SK-N-SH (cell line): Measurements from ENCODE around the gene DUSP15. TPM values are rescaled to one million over a fixed set of nuclear protein-coding genes. Genes with fewer than 3 reads are reported as not detected.

Source experiments
- CTCF ChIA-PET: fragments of 300-600, 350-600 bp; formaldehyde crosslinking; extraction: SDS; loops from one replicate; lab custom pipeline; 2021; lab: Yijun Ruan, JAX
- POLR2A ChIA-PET: fragments of 350-600 bp; sonication (Branson Sonifier 250); formaldehyde crosslinking; extraction: SDS; loops from one replicate; lab custom pipeline; 2020; ENCODE audit warnings: antibody characterized with exemption, inconsistent platforms; lab: Yijun Ruan, JAX
- DNase-seq: peaks from one replicate; pipeline ENCODE4 v3.0.0; 2012
- H2AFZ ChIP-seq: fragments of 200-600 bp; sonication (generic); 2 replicates; pipeline ENCODE4 v1.8.1; 2016; ENCODE audit warnings: antibody characterized with exemption, mild to moderate bottlenecking, low read depth
- H3F3A ChIP-seq: fragments of 200-600 bp; sonication (generic); replicated peaks from 2 replicates; pipeline ENCODE3; 2016; ENCODE audit warnings: antibody characterized with exemption, mild to moderate bottlenecking; ENCODE audit not compliant: insufficient read depth
- H3K27ac ChIP-seq, 2 experiments: fragments of 200-500 bp in 1 of 2; fragments of 200-600 bp in 1 of 2; sonication (Bioruptor generic) in 1 of 2; sonication (generic), shearing (Covaris generic) in 1 of 2; 2 replicates each; pipeline versions ENCODE4 v1.5.1 to v1.6.1; 2014 to 2016; ENCODE audit warnings: low read depth in 2 of 2, inconsistent platforms in 1 of 2, low read length in 1 of 2, mild to moderate bottlenecking in 1 of 2, mixed read lengths in 1 of 2
- H3K27me3 ChIP-seq: fragments of 200-600 bp; sonication (generic), shearing (Covaris generic); 2 replicates; pipeline ENCODE4 v1.6.1; 2016; ENCODE audit warnings: mixed run types; ENCODE audit not compliant: insufficient read depth
- H3K36me3 ChIP-seq, 2 experiments: fragments of 200-500 bp in 1 of 2; fragments of 200-600 bp in 1 of 2; sonication (Bioruptor generic) in 1 of 2; sonication (generic) in 1 of 2; replicated peaks in 1 of 2; 2 replicates each; pipeline versions ENCODE3 to v1.5.1; 2014 to 2016; ENCODE audit warnings: low read length in 1 of 2, mild to moderate bottlenecking in 1 of 2; ENCODE audit not compliant: insufficient read depth in 2 of 2, control insufficient read depth in 1 of 2
- H3K4me1 ChIP-seq, 2 experiments: fragments of 200-500 bp in 1 of 2; fragments of 200-600 bp in 1 of 2; sonication (Bioruptor generic) in 1 of 2; sonication (generic), shearing (Covaris generic) in 1 of 2; 2 replicates each; pipeline versions ENCODE4 v1.5.1 to v1.6.1; 2014 to 2016; ENCODE audit warnings: low read depth in 1 of 2, low read length in 1 of 2, mixed run types in 1 of 2; ENCODE audit not compliant: insufficient read depth in 2 of 2, control insufficient read depth in 1 of 2
- H3K4me2 ChIP-seq: fragments of 200-600 bp; sonication (generic), shearing (Covaris generic); 2 replicates; pipeline ENCODE4 v1.6.1; 2017; ENCODE audit warnings: mixed run types
- H3K4me3 ChIP-seq, 2 experiments: fragments of 200-500 bp in 1 of 2; fragments of 200-600 bp in 1 of 2; sonication (Bioruptor generic) in 1 of 2; sonication (generic), shearing (Covaris generic) in 1 of 2; 2 replicates each; pipeline versions ENCODE4 v1.5.1 to v1.8.1; 2014 to 2016; ENCODE audit warnings: low read depth in 2 of 2, inconsistent platforms in 1 of 2, low read length in 1 of 2, mild to moderate bottlenecking in 1 of 2, mixed read lengths in 1 of 2, moderate library complexity in 1 of 2
- H3K79me2 ChIP-seq: fragments of 200-600 bp; sonication (generic); 2 replicates; pipeline ENCODE4 v1.8.1; 2017; ENCODE audit warnings: mild to moderate bottlenecking; ENCODE audit not compliant: insufficient read depth
- H3K9ac ChIP-seq: fragments of 200-600 bp; sonication (generic); 2 replicates; pipeline ENCODE4 v1.6.1; 2017; ENCODE audit warnings: mixed run types
- H3K9me2 ChIP-seq: fragments of 200-600 bp; sonication (generic); 2 replicates; pipeline ENCODE4 v1.6.1; 2017; ENCODE audit warnings: mixed run types
- H3K9me3 ChIP-seq: fragments of 200-600 bp; sonication (generic); 2 replicates; pipeline ENCODE4 v1.6.1; 2017; ENCODE audit warnings: mixed run types, mild to moderate bottlenecking, moderate library complexity
- H4K20me1 ChIP-seq: fragments of 200-600 bp; sonication (generic); 2 replicates; pipeline ENCODE4 v1.6.1; 2017; ENCODE audit warnings: mild to moderate bottlenecking, mixed run types; ENCODE audit not compliant: insufficient read depth
- CHD2 ChIP-seq: fragments of 150-350 bp; IDR thresholded peaks from 2 replicates; pipeline ENCODE4 v1.6.1; 2018; ENCODE audit warnings: low read length; ENCODE audit not compliant: partially characterized antibody
- ELF1 ChIP-seq: IDR thresholded peaks from 2 replicates; pipeline ENCODE4 v1.4.0; 2012
- EP300 ChIP-seq, 2 experiments: IDR thresholded peaks; 2 replicates each; pipeline versions ENCODE4 v1.4.0 to v1.6.1; 2012; ENCODE audit warnings: borderline replicate concordance in 1 of 2, low read depth in 1 of 2, low read length in 1 of 2
- EZH2phosphoT487 ChIP-seq: fragments of 200-600 bp; sonication (generic); IDR thresholded peaks from 2 replicates; pipeline ENCODE4 v1.6.1; 2017; ENCODE audit warnings: low read depth, mixed run types, mild to moderate bottlenecking, antibody characterized with exemption, moderate library complexity, borderline replicate concordance
- FOSL2 ChIP-seq: IDR thresholded peaks from 2 replicates; pipeline ENCODE4 v1.4.0; 2012; ENCODE audit warnings: low read depth, mild to moderate bottlenecking, moderate library complexity, borderline replicate concordance
- GABPA ChIP-seq: IDR thresholded peaks from 2 replicates; pipeline ENCODE4 v1.4.0; 2012; ENCODE audit warnings: low read depth, mild to moderate bottlenecking
- GATA2 ChIP-seq: sonication (generic); formaldehyde crosslinking; IDR thresholded peaks from 2 replicates; pipeline ENCODE4 v1.5.0; 2020; ENCODE audit warnings: mild to moderate bottlenecking, missing genetic modification reagents
- JUND ChIP-seq: IDR thresholded peaks from 2 replicates; pipeline ENCODE4 v1.4.0; 2012
- MXI1 ChIP-seq: IDR thresholded peaks from 2 replicates; pipeline ENCODE4 v1.6.1; 2012; ENCODE audit warnings: mild to moderate bottlenecking, low read depth, low read length, improper control_type of control experiment
- NFIC ChIP-seq: IDR thresholded peaks from 2 replicates; pipeline ENCODE4 v1.4.0; 2012; ENCODE audit warnings: borderline replicate concordance
- NRF1 ChIP-seq: IDR thresholded peaks from 2 replicates; pipeline ENCODE4 v1.6.1; 2012; ENCODE audit warnings: low read depth, mild to moderate bottlenecking, low read length
- PBX3 ChIP-seq: IDR thresholded peaks from 2 replicates; pipeline ENCODE4; 2012
- POLR2AphosphoS5 ChIP-seq: IDR thresholded peaks from 2 replicates; pipeline ENCODE4 v1.6.1; 2012; ENCODE audit warnings: low read depth, low read length
- RAD21 ChIP-seq: IDR thresholded peaks from 2 replicates; pipeline ENCODE4 v1.6.1; 2012; ENCODE audit warnings: mild to moderate bottlenecking, low read length
- REST ChIP-seq: IDR thresholded peaks from 2 replicates; pipeline ENCODE4 v1.6.1; 2012; ENCODE audit warnings: mild to moderate bottlenecking, low read depth, low read length, moderate library complexity
- RFX5 ChIP-seq: IDR thresholded peaks from 2 replicates; pipeline ENCODE4 v1.6.1; 2012; ENCODE audit warnings: mild to moderate bottlenecking, improper control_type of control experiment, low read length
- RXRA ChIP-seq: IDR thresholded peaks from 2 replicates; pipeline ENCODE4 v1.4.0; 2012; ENCODE audit warnings: low read depth, mild to moderate bottlenecking, borderline replicate concordance
- USF1 ChIP-seq: IDR thresholded peaks from 2 replicates; pipeline ENCODE4 v1.4.0; 2012; ENCODE audit warnings: low read depth, borderline replicate concordance
- YY1 ChIP-seq: IDR thresholded peaks from 2 replicates; pipeline ENCODE4 v1.4.0; 2012; ENCODE audit warnings: low read depth, mild to moderate bottlenecking
- ZBTB33 ChIP-seq: IDR thresholded peaks from 2 replicates; pipeline ENCODE4 v1.4.0; 2012; ENCODE audit warnings: low read depth, borderline replicate concordance
- WGBS: methylation state at CpG from one replicate; pipeline ENCODE4 v1.1.6; 2017; ENCODE audit warnings: low lambda C conversion rate; 5-methylcytosine and 5-hydroxymethylcytosine counted together
- polyA plus RNA-seq, 3 experiments: library from polyadenylated mRNA; depleted of rRNA; stranded (reverse); fragments of >200 nt; gene quantifications; 2 replicates each; pipeline ENCODE4 v1.2.3, GENCODE V29; 2012

DUSP15 gene
- polyA plus RNA-seq, 1 of the 3 experiments (the other 2 are of a cell fraction) = 5.4 TPM

- TF ChIP-seq ZBTB33 (no peak), JUND (no peak), CHD2 (no peak), EP300 (IDR thresholded peaks at IDR 0.05; ENCODE audit: borderline replicate concordance in 1 of 2, low read depth in 1 of 2, low read length in 1 of 2) (no peak), RAD21 (no peak), EZH2phosphoT487 (no peak), PBX3 (no peak), ELF1 (no peak), RXRA (no peak), FOSL2 (no peak), POLR2AphosphoS5 (no peak), USF1 (no peak), RFX5 (no peak), GABPA (no peak), REST (no peak), MXI1 (no peak), YY1 (no peak), NFIC (no peak), NRF1 (no peak), GATA2 (CRISPR knock-in tag) (no peak)
- TF ChIP-seq, all 33 proteins: peak for 0
- 72% methylated on average over 10 of the region's 15 CpGs for WGBS
- no peaks in the 10 kb centered on the region for H3K9me3 ChIP-seq
- no peaks in the 10 kb centered on the region for H3F3A ChIP-seq
- no peak overlapping the region for H3K27ac ChIP-seq
- H3K9me2 ChIP-seq = no peaks in the 10 kb centered on the region
- CTCF ChIA-PET = interaction anchor here (0.7 to 3.0 kb wide), 4 partner anchors 38 to 90 kb away, joined by 3 to 15 read pairs (median 3); partner anchors contain the start of genes FOXS1 and PDRG1
- H3K79me2 ChIP-seq = no peaks in the 10 kb centered on the region
- no peak overlapping the region for H3K9ac ChIP-seq
- H3K4me1 ChIP-seq = peaks cover 0 to 21% of the 10 kb centered on the region in 2 experiments; a peak in 1 of 4 replicates
- H3K27me3 ChIP-seq = no peaks in the 10 kb centered on the region
- H3K4me2 ChIP-seq = no peak overlapping the region
- no peak overlapping the region for H3K4me3 ChIP-seq
- no peak for DNase-seq
- POLR2A ChIA-PET = no interaction called here
- no peaks in the 10 kb centered on the region for H3K36me3 ChIP-seq
- no peak overlapping the region for H2AFZ ChIP-seq
- H4K20me1 ChIP-seq = no peaks in the 10 kb centered on the region
These were observed 43.3 kb upstream of the DUSP15 start for GRCh38 chr20:31913431-31914157.
